SJSA1 (cell line): ENCODE data around the gene ADCY3. TPM values are rescaled to one million over a fixed set of nuclear protein-coding genes. Genes with fewer than 3 reads are reported as not detected.
A peak's percentile ranks its signal among the peaks of the same experiment; 100 is the strongest.

Source experiments
- DNase-seq, 2 experiments: peaks; one replicate each; pipeline ENCODE4 v3.0.0-alpha.2; 2015 to 2020; ENCODE audit warnings: low spot score in 2 of 2, low read depth in 1 of 2
- H3K27ac ChIP-seq: fragments of 250-450 bp; sonication (Bioruptor Pico); 2 replicates; pipeline ENCODE4 v1.5.1; 2020; ENCODE audit warnings: mild to moderate bottlenecking, moderate library complexity
- H3K27me3 ChIP-seq: fragments of 250-450 bp; sonication (Bioruptor Pico); replicated peaks from 2 replicates; pipeline ENCODE4 v1.5.1; 2020; ENCODE audit warnings: mild to moderate bottlenecking, moderate library complexity
- H3K36me3 ChIP-seq: fragments of 250-450 bp; sonication (Bioruptor Pico); 2 replicates; pipeline ENCODE4 v1.5.1; 2020; ENCODE audit warnings: mild to moderate bottlenecking
- H3K4me1 ChIP-seq: fragments of 250-450 bp; sonication (Bioruptor Pico); replicated peaks from 2 replicates; pipeline ENCODE4 v1.6.1; 2021; ENCODE audit warnings: mild to moderate bottlenecking
- H3K4me3 ChIP-seq: fragments of 250-450 bp; sonication (Bioruptor Pico); 2 replicates; pipeline ENCODE4 v1.5.1; 2020; ENCODE audit warnings: mild to moderate bottlenecking
- H3K9me3 ChIP-seq: fragments of 250-450 bp; sonication (Bioruptor Pico); replicated peaks from 2 replicates; pipeline ENCODE4 v1.5.1; 2020; ENCODE audit warnings: mild to moderate bottlenecking
- total RNA-seq: library from RNA; depleted of rRNA; stranded (reverse); fragments of >200 nt; shearing (Covaris generic); gene quantifications from 2 replicates; pipeline ENCODE4 v1.2.3, GENCODE V29; 2014; rRNA removed

ADCY3 gene
- 22.7 and 23.5 TPM in 2 replicates for total RNA-seq

- no peak for DNase-seq
These were observed at the start of gene ADCY3 for GRCh38 chr2:24920098-24920808. TSS of gene ADCY3 (minus strand) at chr2:24920237. CDS start at chr2:24918987, 1,250 bp downstream.

GRCh38 chr2:24969784-24970183 lies 49.7 kb upstream of the ADCY3 start:
- H3K4me3 ChIP-seq = no peak overlapping the region
- no peaks in the 10 kb centered on the region for H3K4me1 ChIP-seq
- peaks cover 21% of the 10 kb centered on the region for H3K36me3 ChIP-seq
- H3K9me3 ChIP-seq = no peaks in the 10 kb centered on the region
- H3K27me3 ChIP-seq = no peaks in the 10 kb centered on the region
- H3K27ac ChIP-seq = no peak overlapping the region
- DNase-seq = no peak

More at GRCh38 chr2:24920098-24920808, at the start of gene ADCY3:
- Histone ChIP-seq H3K4me3 (peak within 1 kb of the TSS; percentile 81), H3K4me1 (peaks cover 17% of the 10 kb centered on the region), H3K27me3 (no peaks in the 10 kb centered on the region), H3K9me3 (no peaks in the 10 kb centered on the region), H3K36me3 (peaks cover 14% of the 10 kb centered on the region), H3K27ac (no peak within 1 kb of the TSS)

- Histone ChIP-seq H3K27me3 (no peaks in the 10 kb centered on the region), H3K4me1 (no peaks in the 10 kb centered on the region), H3K27ac (no peak overlapping the region), H3K36me3 (peaks cover 64% of the 10 kb centered on the region), H3K9me3 (no peaks in the 10 kb centered on the region), H3K4me3 (no peak overlapping the region)
- no peak for DNase-seq
These were observed 41.9 kb upstream of the ADCY3 start for GRCh38 chr2:24961903-24962302.

- Histone ChIP-seq H3K4me1 (no peaks in the 10 kb centered on the region), H3K4me3 (no peak overlapping the region), H3K36me3 (peaks cover 69% of the 10 kb centered on the region), H3K27me3 (no peaks in the 10 kb centered on the region), H3K27ac (no peak overlapping the region), H3K9me3 (no peaks in the 10 kb centered on the region)
- DNase-seq = no peak
These were observed 39.7 kb upstream of the ADCY3 start for GRCh38 chr2:24959761-24960160.

- H3K4me1 ChIP-seq = no peaks in the 10 kb centered on the region
- no peaks in the 10 kb centered on the region for H3K27me3 ChIP-seq
- no peak for DNase-seq
- H3K4me3 ChIP-seq = no peak overlapping the region
- H3K27ac ChIP-seq = no peak overlapping the region
- H3K9me3 ChIP-seq = no peaks in the 10 kb centered on the region
- peaks cover 71% of the 10 kb centered on the region for H3K36me3 ChIP-seq
These were observed 38.4 kb upstream of the ADCY3 start for GRCh38 chr2:24958411-24958935.

GRCh38 chr2:24957976-24958375 lies 37.9 kb upstream of the ADCY3 start:
- DNase-seq = no peak
- Histone ChIP-seq H3K27me3 (no peaks in the 10 kb centered on the region), H3K36me3 (peaks cover 66% of the 10 kb centered on the region), H3K27ac (no peak overlapping the region), H3K4me1 (no peaks in the 10 kb centered on the region), H3K9me3 (no peaks in the 10 kb centered on the region), H3K4me3 (no peak overlapping the region)

- Histone ChIP-seq H3K9me3 (no peaks in the 10 kb centered on the region), H3K4me1 (no peaks in the 10 kb centered on the region), H3K36me3 (peaks cover 59% of the 10 kb centered on the region), H3K4me3 (no peak overlapping the region), H3K27ac (no peak overlapping the region), H3K27me3 (no peaks in the 10 kb centered on the region)
- no peak for DNase-seq
These were observed 37.2 kb upstream of the ADCY3 start for GRCh38 chr2:24957221-24957620.

- Histone ChIP-seq H3K27me3 (no peaks in the 10 kb centered on the region), H3K4me1 (no peaks in the 10 kb centered on the region), H3K9me3 (no peaks in the 10 kb centered on the region), H3K36me3 (peaks cover 65% of the 10 kb centered on the region), H3K27ac (no peak overlapping the region), H3K4me3 (no peak overlapping the region)
- DNase-seq = no peak
These were observed 35.9 kb upstream of the ADCY3 start for GRCh38 chr2:24955921-24956320.

- no peak overlapping the region for H3K4me3 ChIP-seq
- no peaks in the 10 kb centered on the region for H3K27me3 ChIP-seq
- DNase-seq = no peak
- peaks cover 64% of the 10 kb centered on the region for H3K36me3 ChIP-seq
- no peaks in the 10 kb centered on the region for H3K9me3 ChIP-seq
- no peaks in the 10 kb centered on the region for H3K4me1 ChIP-seq
- H3K27ac ChIP-seq = no peak overlapping the region
These were observed 35.2 kb upstream of the ADCY3 start for GRCh38 chr2:24955232-24955631.

GRCh38 chr2:24950102-24950501 lies 30.1 kb upstream of the ADCY3 start:
- Histone ChIP-seq H3K27me3 (no peaks in the 10 kb centered on the region), H3K9me3 (no peaks in the 10 kb centered on the region), H3K36me3 (peaks cover 36% of the 10 kb centered on the region), H3K4me3 (no peak overlapping the region), H3K4me1 (no peaks in the 10 kb centered on the region), H3K27ac (no peak overlapping the region)
- DNase-seq = no peak

- Histone ChIP-seq H3K27me3 (no peaks in the 10 kb centered on the region), H3K4me3 (no peak overlapping the region)
- no peak for DNase-seq
These were observed 28.5 kb upstream of the ADCY3 start for GRCh38 chr2:24948506-24948905.

GRCh38 chr2:24947561-24948157 lies 27.6 kb upstream of the ADCY3 start:
- peaks cover 22% of the 10 kb centered on the region for H3K36me3 ChIP-seq
- no peaks in the 10 kb centered on the region for H3K9me3 ChIP-seq
- no peaks in the 10 kb centered on the region for H3K4me1 ChIP-seq
- H3K27me3 ChIP-seq = no peaks in the 10 kb centered on the region
- DNase-seq = no peak
- H3K27ac ChIP-seq = no peak overlapping the region
- H3K4me3 ChIP-seq = no peak overlapping the region

More at GRCh38 chr2:24948506-24948905, 28.5 kb upstream of the ADCY3 start:
- H3K4me1 ChIP-seq = no peaks in the 10 kb centered on the region
- no peaks in the 10 kb centered on the region for H3K9me3 ChIP-seq
- H3K27ac ChIP-seq = no peak overlapping the region
- peaks cover 22% of the 10 kb centered on the region for H3K36me3 ChIP-seq

GRCh38 chr2:24945907-24946306 lies 25.9 kb upstream of the ADCY3 start:
- Histone ChIP-seq H3K27me3 (no peaks in the 10 kb centered on the region), H3K27ac (no peak overlapping the region), H3K4me1 (no peaks in the 10 kb centered on the region), H3K36me3 (peaks cover 11% of the 10 kb centered on the region), H3K4me3 (no peak overlapping the region), H3K9me3 (no peaks in the 10 kb centered on the region)
- no peak for DNase-seq

GRCh38 chr2:24943427-24944053 lies 23.5 kb upstream of the ADCY3 start:
- DNase-seq = no peak
- Histone ChIP-seq H3K36me3 (peaks cover 9% of the 10 kb centered on the region), H3K4me1 (no peaks in the 10 kb centered on the region), H3K9me3 (no peaks in the 10 kb centered on the region), H3K27ac (no peak overlapping the region), H3K4me3 (no peak overlapping the region), H3K27me3 (no peaks in the 10 kb centered on the region)
